Nephron progenitor cell (in vitro differentiated cells): Measurements from ENCODE around the gene KRTAP10-7.
"Not testable (repeated sequence)": the region's sequence is repeated elsewhere in the genome, so short reads cannot be mapped to it uniquely, and the experiment has no call there.

Experiments
- DNase-seq: peaks from one replicate; pipeline ENCODE4 v3.0.0; 2021
- H3K27ac Mint-ChIP-seq: 2 replicates; pipeline ENCODE4 v1.8.0; 2021; ENCODE audit warnings: mild to moderate bottlenecking, moderate library complexity, mixed read lengths
- H3K27me3 Mint-ChIP-seq: 2 replicates; pipeline ENCODE4 v1.8.0; 2021; ENCODE audit warnings: mild to moderate bottlenecking, low read depth, mixed read lengths; ENCODE audit not compliant: poor library complexity
- H3K36me3 Mint-ChIP-seq: 2 replicates; pipeline ENCODE4 v1.8.0; 2021; ENCODE audit warnings: low read depth, mixed read lengths
- H3K4me1 Mint-ChIP-seq: 2 replicates; pipeline ENCODE4 v1.8.0; 2021; ENCODE audit warnings: mixed read lengths
- H3K4me3 Mint-ChIP-seq: 2 replicates; pipeline ENCODE4 v1.8.0; 2021; ENCODE audit warnings: mild to moderate bottlenecking, moderate library complexity, mixed read lengths
- H3K9me3 Mint-ChIP-seq: 2 replicates; pipeline ENCODE4 v1.8.0; 2021; ENCODE audit warnings: mild to moderate bottlenecking, moderate library complexity, mixed read lengths
- TF ChIP-seq, protein P1 (sequence below): fragments of 200-600 bp; sonication (generic); IDR thresholded peaks from 2 replicates; pipeline ENCODE4 v1.5.0; 2021; ENCODE audit warnings: antibody characterized with exemption

The KRTAP10-7 gene, protein sequence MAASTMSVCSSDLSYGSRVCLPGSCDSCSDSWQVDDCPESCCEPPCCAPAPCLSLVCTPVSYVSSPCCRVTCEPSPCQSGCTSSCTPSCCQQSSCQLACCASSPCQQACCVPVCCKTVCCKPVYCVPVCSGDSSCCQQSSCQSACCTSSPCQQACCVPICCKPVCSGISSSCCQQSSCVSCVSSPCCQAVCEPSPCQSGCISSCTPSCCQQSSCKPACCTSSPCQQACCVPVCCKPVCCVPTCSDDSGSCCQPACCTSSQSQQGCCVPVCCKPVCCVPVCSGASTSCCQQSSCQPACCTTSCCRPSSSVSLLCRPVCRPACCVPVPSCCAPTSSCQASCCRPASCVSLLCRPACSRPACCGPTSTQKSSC

DNA sequence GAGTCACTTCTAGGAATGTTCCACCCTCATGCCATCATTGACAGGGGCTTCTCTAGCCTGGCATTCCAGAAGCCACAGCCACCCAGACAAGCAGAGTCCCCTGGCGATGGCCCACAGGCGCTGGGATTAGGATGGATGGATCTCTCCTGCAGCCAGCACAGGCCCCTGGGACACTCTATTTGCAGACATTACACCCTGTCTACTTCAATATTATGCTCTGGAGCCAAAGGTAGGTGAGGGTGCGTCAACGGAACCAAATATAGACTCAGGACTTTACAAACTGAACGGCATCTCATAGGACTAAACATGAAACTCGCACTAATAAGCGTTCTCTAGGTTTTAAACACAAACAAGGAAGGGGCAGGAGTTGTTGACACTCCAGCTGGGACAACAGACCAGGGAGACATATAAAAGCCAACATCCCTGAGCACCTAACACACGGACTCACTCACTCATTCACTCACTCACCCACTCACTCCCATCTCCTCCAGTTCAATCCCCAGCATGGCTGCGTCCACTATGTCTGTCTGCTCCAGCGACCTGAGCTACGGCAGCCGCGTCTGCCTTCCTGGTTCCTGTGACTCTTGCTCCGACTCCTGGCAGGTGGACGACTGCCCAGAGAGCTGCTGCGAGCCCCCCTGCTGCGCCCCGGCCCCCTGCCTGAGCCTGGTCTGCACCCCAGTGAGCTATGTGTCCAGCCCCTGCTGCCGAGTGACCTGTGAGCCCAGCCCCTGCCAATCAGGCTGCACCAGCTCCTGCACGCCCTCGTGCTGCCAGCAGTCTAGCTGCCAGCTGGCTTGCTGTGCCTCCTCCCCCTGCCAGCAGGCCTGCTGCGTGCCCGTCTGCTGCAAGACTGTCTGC is at the start of gene KRTAP10-7:
Gene KRTAP10-7 (plus strand): TSS at position 480 of the 861 bp plus-strand sequence. CDS start 25 bp downstream, at position 505.
- peaks cover 31% of the 10 kb centered on the region for H3K4me1 Mint-ChIP-seq
- not testable (repeated sequence) for DNase-seq, H3K27me3 Mint-ChIP-seq, H3K4me3 Mint-ChIP-seq
- peaks cover 12% of the 10 kb centered on the region for H3K36me3 Mint-ChIP-seq
- H3K27ac Mint-ChIP-seq: peak within 1 kb of the TSS; percentile 48
- H3K9me3 Mint-ChIP-seq: peaks cover 38% of the 10 kb centered on the region

DNA sequence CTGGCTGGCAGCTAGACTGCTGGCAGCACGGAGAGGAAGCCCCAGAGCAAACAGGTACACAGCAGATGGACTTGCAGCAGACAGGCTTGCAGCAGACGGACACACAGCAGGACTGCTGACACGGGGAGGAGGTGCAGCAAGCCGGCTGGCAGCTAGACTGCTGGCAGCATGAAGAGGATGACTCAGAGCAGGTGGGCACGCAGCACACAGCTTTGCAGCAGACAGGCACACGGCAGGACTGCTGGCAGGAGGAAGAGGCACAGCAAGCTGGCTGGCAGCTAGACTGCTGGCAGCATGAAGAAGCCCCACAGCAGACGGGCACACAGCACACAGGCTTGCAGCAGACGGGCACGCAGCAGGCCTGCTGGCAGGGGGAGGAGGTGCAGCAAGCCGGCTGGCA is 49.6 kb upstream of the KRTAP10-7 start:
- Mint-ChIP-seq H3K4me3 (peak overlapping the region; percentile 55), H3K27ac (peak overlapping the region; percentile 81), H3K4me1 (peaks cover 44% of the 10 kb centered on the region), H3K9me3 (peaks cover 21% of the 10 kb centered on the region), H3K27me3 (peaks cover 3% of the 10 kb centered on the region), H3K36me3 (peaks cover 13% of the 10 kb centered on the region)
- TF ChIP-seq, protein P1, sequence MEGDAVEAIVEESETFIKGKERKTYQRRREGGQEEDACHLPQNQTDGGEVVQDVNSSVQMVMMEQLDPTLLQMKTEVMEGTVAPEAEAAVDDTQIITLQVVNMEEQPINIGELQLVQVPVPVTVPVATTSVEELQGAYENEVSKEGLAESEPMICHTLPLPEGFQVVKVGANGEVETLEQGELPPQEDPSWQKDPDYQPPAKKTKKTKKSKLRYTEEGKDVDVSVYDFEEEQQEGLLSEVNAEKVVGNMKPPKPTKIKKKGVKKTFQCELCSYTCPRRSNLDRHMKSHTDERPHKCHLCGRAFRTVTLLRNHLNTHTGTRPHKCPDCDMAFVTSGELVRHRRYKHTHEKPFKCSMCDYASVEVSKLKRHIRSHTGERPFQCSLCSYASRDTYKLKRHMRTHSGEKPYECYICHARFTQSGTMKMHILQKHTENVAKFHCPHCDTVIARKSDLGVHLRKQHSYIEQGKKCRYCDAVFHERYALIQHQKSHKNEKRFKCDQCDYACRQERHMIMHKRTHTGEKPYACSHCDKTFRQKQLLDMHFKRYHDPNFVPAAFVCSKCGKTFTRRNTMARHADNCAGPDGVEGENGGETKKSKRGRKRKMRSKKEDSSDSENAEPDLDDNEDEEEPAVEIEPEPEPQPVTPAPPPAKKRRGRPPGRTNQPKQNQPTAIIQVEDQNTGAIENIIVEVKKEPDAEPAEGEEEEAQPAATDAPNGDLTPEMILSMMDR: no peak
- DNase-seq: no peak

DNA sequence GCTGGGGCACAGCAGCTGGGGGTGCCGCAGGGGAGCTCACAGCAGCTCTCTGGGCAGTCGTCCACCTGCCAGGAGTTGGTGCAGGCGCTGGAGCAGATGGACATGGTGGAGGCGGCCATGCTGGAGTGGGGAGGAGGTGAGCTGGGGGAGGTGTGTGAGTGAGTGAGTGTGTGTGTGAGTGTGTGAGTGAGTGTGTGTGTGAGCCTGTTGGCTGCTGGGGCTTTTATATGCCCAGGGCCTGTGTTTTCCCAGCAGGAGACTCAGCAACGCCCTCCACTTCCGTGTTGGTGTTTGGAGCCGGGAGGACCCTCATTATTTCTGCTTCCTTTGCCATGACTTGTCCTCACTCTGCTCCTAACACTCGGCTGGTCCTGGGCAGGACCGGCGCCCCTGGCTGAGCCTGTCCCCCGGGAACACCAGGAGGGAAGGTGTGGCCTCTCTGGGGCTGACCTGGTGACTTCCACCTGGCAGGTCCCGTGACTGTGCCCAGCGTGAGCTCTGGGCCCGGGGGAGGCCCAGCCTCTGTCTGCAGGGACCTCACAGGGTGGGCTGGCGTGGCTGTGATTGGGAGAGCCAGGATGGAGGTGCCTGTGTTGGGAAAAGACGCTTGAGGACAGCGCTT is 48.9 kb upstream of the KRTAP10-7 start, which contains the start of gene KRTAP10-2:
Gene KRTAP10-2 (minus strand): TSS at position 166 of the 622 bp plus-strand sequence. CDS start 47 bp downstream, at position 119.
- H3K27ac Mint-ChIP-seq: peak within 1 kb of the TSS; percentile 98
- no peak for DNase-seq
- peaks cover 12% of the 10 kb centered on the region for H3K36me3 Mint-ChIP-seq
- H3K9me3 Mint-ChIP-seq: peaks cover 14% of the 10 kb centered on the region
- peak within 1 kb of the TSS; percentile 55 for H3K4me3 Mint-ChIP-seq
- peaks cover 44% of the 10 kb centered on the region for H3K4me1 Mint-ChIP-seq
- H3K27me3 Mint-ChIP-seq: peaks cover 3% of the 10 kb centered on the region
- TF ChIP-seq, protein P1: no peak

DNA sequence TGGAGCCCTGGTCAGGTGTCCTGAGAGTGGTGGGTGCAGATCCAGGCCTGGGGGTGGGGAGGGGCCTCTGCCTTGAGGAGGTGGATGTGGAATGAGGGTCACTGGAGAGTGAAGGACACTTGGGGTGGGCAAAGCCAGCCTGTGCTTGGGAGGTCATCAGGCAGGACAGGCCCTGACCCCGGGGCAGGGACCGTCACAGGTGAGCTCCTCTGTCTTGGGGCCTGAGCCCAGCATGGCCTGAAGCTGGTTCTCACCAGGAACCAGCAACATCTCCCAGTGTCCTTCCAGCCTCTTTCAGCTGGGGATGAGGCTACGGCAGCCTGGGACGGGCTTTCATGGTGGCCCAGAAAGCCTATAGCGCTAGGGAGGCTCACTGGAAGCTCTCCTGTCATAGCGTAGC is 48.3 kb upstream of the KRTAP10-7 start:
- TF ChIP-seq, protein P1: no peak
- Mint-ChIP-seq H3K4me1 (peaks cover 47% of the 10 kb centered on the region), H3K27me3 (peaks cover 3% of the 10 kb centered on the region), H3K4me3 (no peak overlapping the region), H3K27ac (no peak overlapping the region), H3K36me3 (peaks cover 6% of the 10 kb centered on the region), H3K9me3 (peaks cover 7% of the 10 kb centered on the region)
- DNase-seq: no peak

DNA sequence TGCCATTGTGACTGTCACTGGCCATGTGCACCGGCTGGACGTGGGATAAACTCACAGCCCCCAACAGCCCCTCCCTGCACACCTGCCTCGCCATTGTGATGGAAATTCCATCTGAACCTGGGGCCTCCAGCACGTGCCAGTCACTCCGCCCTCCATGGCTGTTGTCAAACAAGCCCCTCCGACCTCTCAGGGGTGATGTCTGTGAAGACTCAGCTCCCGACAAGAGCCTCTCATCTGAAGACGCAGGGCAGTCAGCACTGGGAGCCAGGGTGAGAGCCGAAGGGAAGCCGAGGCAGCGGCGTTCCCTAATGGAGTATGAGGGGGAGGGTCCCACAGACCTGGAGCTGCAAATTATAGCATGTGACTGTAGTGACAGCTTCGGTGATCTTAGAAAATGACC is 47.7 kb upstream of the KRTAP10-7 start:
- TF ChIP-seq, protein P1: no peak
- Mint-ChIP-seq H3K4me1 (peaks cover 51% of the 10 kb centered on the region), H3K27ac (no peak overlapping the region), H3K27me3 (peaks cover 3% of the 10 kb centered on the region), H3K4me3 (no peak overlapping the region), H3K36me3 (peaks cover under 1% of the 10 kb centered on the region), H3K9me3 (peaks cover 2% of the 10 kb centered on the region)
- no peak for DNase-seq
